LoVo (cell line): ENCODE results near the gene TBC1D14.

ENCODE experiments used
- DNase-seq: peaks from one replicate; pipeline ENCODE4 v3.0.0-alpha.2; 2016; ENCODE audit warnings: low spot score

Gene TBC1D14

DNA sequence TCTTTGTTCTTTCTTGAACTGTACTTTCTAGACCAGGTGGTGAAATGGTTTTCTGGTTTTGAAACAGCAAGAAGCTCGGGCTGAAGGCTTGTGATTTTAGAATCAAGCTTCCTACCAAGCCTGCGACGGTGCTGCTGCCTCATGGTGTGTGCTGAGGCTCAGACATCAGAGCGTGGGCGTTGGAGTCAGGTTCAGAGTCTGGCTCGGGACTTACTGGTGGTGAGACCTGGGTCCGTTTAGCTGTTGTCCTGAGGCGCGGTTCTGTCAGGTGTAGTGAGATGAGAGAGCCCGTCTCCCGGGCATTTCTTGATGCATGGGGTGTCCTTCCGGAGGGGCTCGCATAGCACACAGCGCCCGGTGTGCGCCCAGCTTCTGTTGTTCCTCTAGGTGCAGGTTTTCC lies 113.9 kb downstream of the TBC1D14 start:
- no peak for DNase-seq

DNA sequence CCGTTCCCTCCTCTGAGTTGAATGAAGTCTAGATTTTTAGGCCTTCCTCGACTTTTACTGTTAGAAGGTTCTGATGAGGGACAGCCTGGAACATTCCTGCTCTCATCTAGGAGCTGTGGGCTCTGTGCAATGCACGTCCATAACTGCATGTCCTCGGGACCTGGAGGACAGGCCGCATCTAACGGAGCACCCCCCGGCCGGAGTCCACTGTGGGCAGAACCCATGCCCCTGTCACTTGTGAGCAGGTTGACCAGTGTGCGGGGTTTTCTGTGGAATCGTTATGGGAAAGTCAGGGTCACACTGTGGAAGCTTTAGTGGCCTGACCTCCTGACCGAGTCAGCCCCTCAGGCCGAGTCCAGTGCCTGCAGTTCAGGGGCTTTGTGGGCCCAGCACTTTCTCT lies 114.3 kb downstream of the TBC1D14 start:
- no peak for DNase-seq

DNA sequence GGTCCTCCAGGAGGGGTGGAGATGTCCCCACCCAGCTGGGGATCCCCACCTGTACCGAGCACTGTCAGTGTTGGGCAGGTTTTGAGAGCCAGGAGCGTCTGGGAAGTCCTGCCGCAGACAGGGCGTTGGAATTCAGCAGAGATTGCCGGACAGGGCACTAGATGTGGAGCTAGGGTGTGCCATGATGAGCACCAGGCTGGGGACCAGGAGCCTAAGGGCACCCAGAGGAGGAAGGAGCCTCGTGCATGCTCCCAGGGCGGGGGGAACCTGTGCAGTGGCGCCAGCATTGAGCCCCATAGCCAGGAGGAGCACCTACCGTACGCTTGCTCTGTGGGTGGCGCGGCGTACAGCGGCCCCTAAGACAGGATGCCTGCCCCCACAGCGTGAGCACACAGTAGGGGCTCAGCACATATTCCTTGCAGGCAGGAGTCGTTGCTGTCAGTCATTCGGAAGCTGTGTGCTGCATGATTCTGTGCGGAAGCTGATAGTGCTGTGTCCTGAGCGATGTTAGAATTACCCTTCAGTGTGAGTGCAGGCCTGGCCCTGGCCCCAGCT lies 114.8 kb downstream of the TBC1D14 start:
- DNase-seq = no peak

GRCh38 chr4:7025040-7025602 lies 115.5 kb downstream of the TBC1D14 start:
- DNase-seq = no peak

DNA sequence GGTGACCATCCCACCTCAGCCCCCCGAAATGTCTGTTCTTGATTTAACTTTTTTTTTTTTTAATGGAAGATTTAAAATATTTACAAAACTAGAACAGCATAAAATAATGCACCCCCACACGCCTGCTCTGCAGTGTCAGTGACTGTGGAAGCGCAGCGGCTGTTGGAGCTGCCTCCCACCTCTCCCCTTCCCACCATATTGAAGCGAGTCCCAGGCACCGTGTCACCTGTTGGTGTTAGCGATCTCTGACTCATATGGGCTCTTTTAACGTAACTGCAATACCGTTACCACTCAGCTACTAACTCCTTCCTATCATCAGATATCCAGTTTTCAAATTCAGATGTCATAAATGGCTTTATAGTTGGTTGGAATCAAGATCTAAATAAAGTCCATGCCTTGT lies 116.5 kb downstream of the TBC1D14 start:
- DNase-seq = no peak

GRCh38 chr4:7027284-7027683 lies 117.7 kb downstream of the TBC1D14 start:
- DNase-seq = no peak

DNA sequence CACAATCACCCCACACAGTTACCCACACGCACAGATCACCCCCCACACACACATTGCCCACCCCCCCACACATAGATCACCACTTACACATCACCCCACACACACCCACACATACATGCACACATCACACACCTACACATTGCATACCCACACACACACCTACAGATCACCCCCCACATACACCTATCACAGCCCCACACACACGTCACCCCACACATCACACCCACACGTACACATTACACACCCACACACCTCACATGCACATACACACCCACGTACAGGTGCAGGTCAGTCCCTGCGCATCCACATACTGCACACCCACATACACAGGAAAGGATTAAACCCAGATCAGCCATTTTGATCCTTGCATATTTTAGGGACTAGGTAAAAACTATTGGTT lies 118.3 kb downstream of the TBC1D14 start:
- no peak for DNase-seq

DNA sequence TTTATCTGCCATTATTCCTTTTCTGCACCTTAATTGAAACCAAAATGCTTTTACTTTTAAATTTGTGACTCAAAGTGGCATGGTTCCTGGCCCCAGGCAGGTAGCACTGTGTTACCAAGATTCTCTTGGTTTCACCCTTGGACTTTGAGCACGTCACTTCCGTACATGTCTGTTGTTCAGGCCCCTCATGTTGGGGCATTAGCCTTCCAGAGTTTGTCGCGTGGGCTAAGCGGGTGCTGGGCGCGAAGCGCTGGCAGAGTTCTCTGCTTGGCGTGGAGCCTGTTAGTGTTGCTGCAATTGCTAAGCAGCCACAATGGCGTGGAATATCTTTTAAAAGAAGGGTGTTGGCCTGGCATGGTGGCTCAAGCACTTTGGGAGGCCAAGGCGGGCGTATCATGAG lies 119.6 kb downstream of the TBC1D14 start:
- DNase-seq = no peak

DNA sequence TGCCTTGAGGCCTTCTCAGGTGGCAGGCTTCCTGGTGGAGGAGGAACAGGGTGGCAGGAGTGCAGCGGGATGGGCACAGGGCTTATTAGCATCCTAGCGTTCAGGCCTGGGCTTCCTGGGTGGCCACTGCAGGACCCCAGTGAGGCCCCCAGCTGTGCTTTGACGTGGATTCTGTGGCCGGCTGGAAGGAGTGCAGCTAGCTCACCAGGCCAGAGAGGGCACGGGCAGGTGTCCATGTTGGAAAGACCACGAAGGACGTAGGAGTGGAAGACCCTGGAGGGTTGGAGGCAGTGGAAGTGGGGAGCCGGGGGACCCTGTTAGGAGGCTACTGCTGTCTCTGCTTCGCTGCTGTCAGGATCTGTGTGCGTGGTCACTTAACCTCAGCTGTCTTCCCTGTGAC lies 120.3 kb downstream of the TBC1D14 start:
- DNase-seq = no peak

- DNase-seq = no peak
These were observed 121.2 kb downstream of the TBC1D14 start for GRCh38 chr4:7030856-7031255.

DNA sequence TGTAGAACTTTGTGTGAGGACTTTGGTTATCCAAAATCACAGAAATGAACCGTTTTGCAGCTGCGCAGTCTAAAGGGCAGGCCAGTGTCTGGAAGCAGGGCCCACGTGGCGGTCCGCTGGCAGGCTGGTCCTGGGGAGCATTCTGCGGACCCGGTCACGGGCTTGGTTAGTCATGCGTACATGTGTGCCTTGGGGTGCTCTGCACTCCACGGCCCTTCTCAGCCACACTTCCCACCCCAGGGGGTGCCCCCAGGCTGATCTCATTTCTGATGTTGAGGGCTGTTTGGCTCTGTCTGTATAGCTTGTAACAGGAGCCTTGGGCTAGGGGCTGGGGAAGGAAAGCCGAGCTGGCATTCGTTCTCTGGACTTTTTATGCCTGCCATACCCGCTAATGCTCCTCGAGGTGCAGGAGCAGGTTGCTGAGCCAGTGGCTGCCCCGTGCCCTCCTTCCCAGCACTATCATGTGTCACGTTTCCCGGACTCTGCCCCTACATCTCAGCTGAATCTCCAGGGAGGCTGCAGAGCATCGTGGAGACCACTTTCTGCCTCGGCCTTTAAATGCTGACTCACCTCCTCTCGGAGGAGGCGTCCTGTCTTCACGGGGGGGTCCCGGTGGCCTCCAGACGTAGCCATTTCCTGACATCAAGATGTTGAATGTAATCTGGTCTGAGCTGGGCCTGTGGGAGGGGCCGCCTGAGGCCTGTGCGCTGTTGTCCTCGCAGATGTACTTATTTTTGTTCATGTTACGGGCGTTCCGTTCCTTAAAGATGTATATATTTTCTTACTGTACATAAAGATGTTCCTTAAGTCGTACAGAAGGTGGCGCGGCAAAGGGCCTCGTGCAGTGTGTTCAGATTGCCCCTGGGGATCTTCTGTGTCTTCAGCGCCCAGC lies 122.2 kb downstream of the TBC1D14 start:
- DNase-seq = no peak

- DNase-seq = no peak
These were observed 123.0 kb downstream of the TBC1D14 start for GRCh38 chr4:7032596-7032995.

GRCh38 chr4:7034262-7035081 lies 124.8 kb downstream of the TBC1D14 start:
- peak; percentile 6 for DNase-seq

DNA sequence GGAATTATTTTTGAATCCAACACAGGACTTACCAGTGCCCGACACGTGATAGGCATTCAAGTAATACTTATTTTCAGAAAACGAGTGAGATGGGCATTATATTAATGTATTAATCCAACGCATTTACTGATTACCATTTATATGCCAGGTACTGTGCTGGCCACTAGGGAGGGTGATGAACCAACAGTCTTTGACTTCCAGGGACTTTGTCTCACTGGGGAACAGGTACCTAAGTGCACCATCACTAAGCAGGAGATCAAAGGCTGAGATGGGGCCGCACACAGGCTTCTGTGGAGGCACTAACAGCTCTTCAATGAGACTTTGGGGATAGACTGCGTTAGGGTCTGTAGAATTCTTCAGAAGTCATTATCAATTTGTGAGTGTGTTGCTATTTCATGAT lies 127.8 kb downstream of the TBC1D14 start:
- DNase-seq = no peak

DNA sequence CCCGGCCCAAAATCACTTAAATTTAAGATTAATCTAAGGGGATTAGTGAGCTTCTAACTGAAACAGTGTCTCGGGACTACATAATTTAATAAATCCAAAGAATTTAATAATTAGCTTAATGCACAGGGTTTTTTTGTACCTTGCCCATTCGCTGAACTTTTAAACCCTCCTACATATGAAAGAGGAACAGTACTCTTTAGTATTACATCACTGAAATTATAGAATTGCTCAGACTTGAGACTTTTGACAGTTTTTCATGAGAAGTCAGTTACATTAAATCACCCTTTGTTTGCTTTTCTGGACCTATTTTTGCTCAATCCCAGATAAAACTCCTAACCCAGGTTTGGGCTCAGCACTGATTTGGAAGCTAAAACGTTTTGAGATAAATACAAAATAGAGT lies 131.1 kb downstream of the TBC1D14 start:
- DNase-seq = no peak

- DNase-seq = no peak
These were observed 131.6 kb downstream of the TBC1D14 start for GRCh38 chr4:7041246-7041645.

DNA sequence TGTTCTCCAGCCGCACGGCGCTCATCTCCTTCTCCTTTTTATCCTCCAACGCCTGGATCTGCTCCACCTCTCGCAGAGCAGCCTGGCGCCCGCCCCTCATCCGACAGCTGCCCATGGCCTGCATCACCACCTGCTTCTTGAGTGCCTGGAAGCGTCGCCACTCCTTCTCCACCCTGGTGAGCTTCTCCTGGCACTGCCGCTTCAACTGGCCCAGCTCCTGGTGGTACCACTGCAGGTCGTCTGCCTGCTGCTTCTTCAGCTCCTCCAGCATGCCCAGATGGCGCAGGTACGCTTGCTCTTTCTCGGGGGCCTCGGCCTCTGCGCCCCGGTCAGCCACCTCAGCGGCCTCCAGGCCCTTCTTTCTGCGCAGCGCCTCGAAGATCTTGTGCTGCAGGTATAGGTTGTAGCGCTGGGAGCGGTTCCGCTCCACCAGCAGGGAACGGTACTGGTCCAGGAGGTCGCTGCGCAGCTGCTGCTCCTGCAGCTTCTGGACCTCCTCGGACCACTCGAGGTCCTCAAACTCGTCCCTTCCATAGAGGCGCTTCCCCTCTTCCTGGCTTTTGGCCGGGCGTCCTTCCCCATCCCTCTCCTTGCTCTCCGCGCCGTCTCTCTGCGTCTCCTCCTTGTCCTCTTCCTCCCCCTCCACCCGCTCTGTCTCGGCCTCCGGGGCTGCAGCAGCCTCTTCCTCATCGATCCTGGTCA lies 132.3 kb downstream of the TBC1D14 start:
- no peak for DNase-seq

DNA sequence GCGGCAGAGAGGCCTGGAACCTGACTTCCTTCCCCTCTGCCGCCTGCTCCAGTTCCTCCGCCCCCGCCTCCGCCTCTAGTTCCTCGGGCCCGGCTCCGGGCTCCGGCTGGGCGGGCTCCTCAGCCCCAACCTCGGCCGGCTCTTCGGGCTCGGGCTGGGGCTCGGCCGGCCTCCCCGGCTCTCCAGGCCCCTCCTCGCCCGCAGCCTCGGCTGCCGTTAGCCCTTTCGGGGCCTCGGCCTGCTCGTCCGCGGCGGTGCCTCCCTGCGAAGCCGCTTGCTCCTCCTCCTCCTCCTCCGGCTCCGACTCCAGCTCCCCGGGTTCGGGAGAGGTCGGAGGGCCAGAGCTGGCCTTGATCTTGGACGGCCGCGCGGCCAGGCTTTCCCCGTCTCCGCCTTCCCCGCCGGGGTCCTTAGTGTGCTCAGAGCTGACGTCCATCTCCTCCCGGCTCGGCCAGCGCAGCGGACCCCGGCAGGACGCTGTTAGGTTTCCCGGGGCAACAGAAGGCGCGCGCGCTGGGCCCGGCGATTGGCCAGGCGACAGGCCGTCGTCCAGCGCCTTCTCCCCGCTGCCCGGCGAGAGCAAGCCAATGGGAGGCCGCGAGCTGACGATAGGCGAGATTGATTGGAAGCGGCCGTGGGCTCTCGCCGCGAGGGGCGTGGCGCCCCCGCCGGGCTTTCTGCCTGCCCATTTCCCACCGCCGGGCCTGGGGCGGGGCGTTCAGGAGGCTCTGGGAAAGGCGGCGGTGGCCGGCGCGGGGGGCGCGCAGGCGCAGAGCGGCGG lies 133.1 kb downstream of the TBC1D14 start:
- peak; percentile 98 for DNase-seq

DNA sequence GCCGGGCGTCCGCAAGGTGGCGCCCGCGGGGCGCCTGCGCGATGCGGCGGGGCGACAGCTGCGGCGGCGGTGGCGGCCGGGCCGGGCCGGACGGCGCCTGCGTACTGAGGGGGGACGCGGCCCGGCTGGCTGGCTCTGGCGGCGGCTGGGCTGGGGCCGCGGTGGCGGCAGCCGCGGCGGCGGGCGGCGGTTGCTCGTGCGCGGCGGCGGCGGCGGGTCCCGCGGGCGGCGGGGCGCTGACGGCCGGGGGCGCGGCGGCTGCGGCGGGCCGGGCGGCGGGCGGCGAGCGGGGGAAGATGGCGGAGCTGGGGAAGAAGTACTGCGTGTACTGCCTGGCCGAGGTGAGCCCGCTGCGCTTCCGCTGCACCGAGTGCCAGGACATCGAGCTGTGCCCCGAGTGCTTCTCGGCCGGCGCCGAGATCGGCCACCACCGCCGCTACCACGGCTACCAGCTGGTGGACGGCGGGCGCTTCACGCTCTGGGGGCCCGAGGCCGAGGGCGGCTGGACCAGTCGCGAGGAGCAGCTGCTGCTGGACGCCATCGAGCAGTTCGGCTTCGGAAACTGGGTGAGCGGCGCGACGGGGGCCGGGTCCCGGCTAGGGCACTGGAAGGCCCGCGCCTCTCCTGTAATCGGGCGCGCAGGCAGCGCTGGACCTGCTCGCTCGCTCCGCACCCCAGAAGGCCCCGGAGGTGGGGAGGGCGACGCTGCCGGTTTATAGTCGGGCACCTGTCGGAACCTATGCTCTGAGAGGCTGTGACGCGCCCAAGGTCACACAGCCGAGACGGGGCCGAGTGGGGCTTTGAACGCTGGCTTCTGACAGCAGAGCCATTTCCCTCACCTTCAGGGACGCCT lies 133.9 kb downstream of the TBC1D14 start, which contains the start of gene TADA2B:
Gene TADA2B (plus strand): TSS at position 89 of the 853 bp plus-strand sequence. CDS start 208 bp downstream, at position 297.
- DNase-seq = no peak
